ENCODE results near the gene TRAF7. TPM values are rescaled to one million over a fixed set of nuclear protein-coding genes. Genes with fewer than 3 reads are reported as not detected.
"Not testable (repeated sequence)": the region's sequence is repeated elsewhere in the genome, so short reads cannot be mapped to it uniquely, and the experiment has no call there.

TRAF7 gene
- total RNA-seq, 1 donor from 2014 or later = 23.4 TPM

- DNase-seq (no peak), ATAC-seq (ENCODE audit: poor library complexity) (no peak)
- intact Hi-C loops (cut with DNase I) = loop anchor here (10.0 kb wide), 1 partner anchor 55 kb away; no protein-coding TSS in a partner anchor
Measured at GRCh38 chr16:2189252-2189893, 33.8 kb downstream of the TRAF7 start.

GRCh38 chr16:2190002-2190658, 34.5 kb downstream of the TRAF7 start:
- DNase-seq (no peak), ATAC-seq (ENCODE audit: poor library complexity) (no peak)
- intact Hi-C loops (cut with DNase I) = no loop called here

GRCh38 chr16:2190659-2191445, 35.3 kb downstream of the TRAF7 start:
- ATAC-seq (ENCODE audit: poor library complexity) = peak; percentile 4
- intact Hi-C loops (cut with DNase I) = no loop called here
- no peak for DNase-seq

- ATAC-seq (ENCODE audit: poor library complexity) (peak; percentile 30), DNase-seq (peak; percentile 58)
- intact Hi-C loops (cut with DNase I) = no loop called here
Measured at GRCh38 chr16:2191446-2191706, 35.8 kb downstream of the TRAF7 start.

GRCh38 chr16:2194166-2194834, 38.7 kb downstream of the TRAF7 start:
- intact Hi-C loops (cut with DNase I) = no loop called here
- DNase-seq (no peak), ATAC-seq (ENCODE audit: poor library complexity) (no peak)

GRCh38 chr16:2194852-2195321, 39.3 kb downstream of the TRAF7 start:
- intact Hi-C loops (cut with DNase I) = no loop called here

GRCh38 chr16:2195322-2196161, 40.0 kb downstream of the TRAF7 start:
- ATAC-seq (ENCODE audit: poor library complexity) (no peak), DNase-seq (no peak)
- intact Hi-C loops (cut with DNase I) = no loop called here

More at GRCh38 chr16:2194852-2195321, 39.3 kb downstream of the TRAF7 start:
- DNase-seq (no peak), ATAC-seq (ENCODE audit: poor library complexity) (peak; percentile 59)

GRCh38 chr16:2196162-2196980, 40.8 kb downstream of the TRAF7 start, which contains the start of gene CASKIN1:
Gene CASKIN1, minus strand, starts transcription at chr16:2196605. Its CDS starts 173 bp downstream, at chr16:2196432.
- no peak for DNase-seq
- ATAC-seq (ENCODE audit: poor library complexity) = peak; percentile 21
- intact Hi-C loops (cut with DNase I) = no loop called here

- intact Hi-C loops (cut with DNase I) = no loop called here
- no peak for ATAC-seq (ENCODE audit: poor library complexity)
- DNase-seq = no peak
Measured at GRCh38 chr16:2196981-2197511, 41.5 kb downstream of the TRAF7 start.

- intact Hi-C loops (cut with DNase I) = no loop called here
- no peak for ATAC-seq (ENCODE audit: poor library complexity)
- DNase-seq = no peak
Measured at GRCh38 chr16:2197765-2198164, 42.2 kb downstream of the TRAF7 start.

GRCh38 chr16:2198283-2198682, 42.7 kb downstream of the TRAF7 start:
- DNase-seq (no peak), ATAC-seq (ENCODE audit: poor library complexity) (no peak)

GRCh38 chr16:2199095-2199494, 43.5 kb downstream of the TRAF7 start:
- no peak for ATAC-seq (ENCODE audit: poor library complexity)
- DNase-seq = no peak
- intact Hi-C loops (cut with DNase I) = no loop called here

More at GRCh38 chr16:2198283-2198682, 42.7 kb downstream of the TRAF7 start:
- intact Hi-C loops (cut with DNase I) = no loop called here

GRCh38 chr16:2199621-2200139, 44.1 kb downstream of the TRAF7 start:
- ATAC-seq (ENCODE audit: poor library complexity) (no peak), DNase-seq (no peak)
- intact Hi-C loops (cut with DNase I) = no loop called here

- intact Hi-C loops (cut with DNase I) = no loop called here
- no peak for ATAC-seq (ENCODE audit: poor library complexity)
- no peak for DNase-seq
Measured at GRCh38 chr16:2200313-2200712, 44.7 kb downstream of the TRAF7 start.

GRCh38 chr16:2203119-2203688, 47.6 kb downstream of the TRAF7 start:
- ATAC-seq (ENCODE audit: poor library complexity); DNase-seq; intact Hi-C loops (cut with DNase I): not testable (repeated sequence)

GRCh38 chr16:2204416-2205103, 49.0 kb downstream of the TRAF7 start:
- DNase-seq = no peak
- intact Hi-C loops (cut with DNase I) = no loop called here
- ATAC-seq (ENCODE audit: poor library complexity) = no peak
